ENCODE measurements around the gene MC5R. TPM values are rescaled to one million over a fixed set of nuclear protein-coding genes. Genes with fewer than 3 reads are reported as not detected.

Gene MC5R
- total RNA-seq, 1 donor from 2014 or later: not detected

- Histone ChIP-seq H3K4me1 (no peaks in the 10 kb centered on the region), H3F3A (ENCODE audit: low read depth) (no peaks in the 10 kb centered on the region), H3K27ac (no peak overlapping the region), H3K9me3 (ENCODE audit: low read depth) (no peaks in the 10 kb centered on the region), H3K4me2 (no peak overlapping the region), H3K36me3 (no peaks in the 10 kb centered on the region), H3K4me3 (no peak overlapping the region), H3K79me2 (ENCODE audit: low read depth) (no peaks in the 10 kb centered on the region), H3K27me3 (peaks cover 42% of the 10 kb centered on the region), H4K20me1 (ENCODE audit: low read depth) (no peaks in the 10 kb centered on the region), H3K9ac (no peak overlapping the region), H2AFZ (replicated peaks) (peak overlapping the region; percentile 40)
- TF ChIP-seq EZH2phosphoT487 (IDR thresholded peaks at IDR 0.05): no peak
- no peak for TF ChIP-seq EZH2 (IDR thresholded peaks at IDR 0.05)
- TF ChIP-seq CTCF (IDR thresholded peaks at IDR 0.05): no peak
- no peak overlapping the region for H3K4me3 Mint-ChIP-seq
- no peaks in the 10 kb centered on the region for H3K9me3 Mint-ChIP-seq
- DNase-seq (ENCODE audit: low spot score): no peak
- no peak overlapping the region for H3K27ac Mint-ChIP-seq
- H3K4me1 Mint-ChIP-seq: peaks cover 5% of the 10 kb centered on the region
- H3K27me3 Mint-ChIP-seq (ENCODE audit: insufficient read depth, low read depth): peaks cover 11% of the 10 kb centered on the region
- no peaks in the 10 kb centered on the region for H3K36me3 Mint-ChIP-seq
Observed at GRCh38 chr18:13872932-13873331, 49.0 kb downstream of the MC5R start.

GRCh38 chr18:13874558-13874957, 50.6 kb downstream of the MC5R start:
- Histone ChIP-seq H3K9ac (no peak overlapping the region), H3K79me2 (ENCODE audit: low read depth) (no peaks in the 10 kb centered on the region), H3K27ac (no peak overlapping the region), H3K27me3 (peaks cover 25% of the 10 kb centered on the region), H2AFZ (replicated peaks) (no peak overlapping the region), H3K4me3 (no peak overlapping the region), H3K36me3 (no peaks in the 10 kb centered on the region), H3F3A (ENCODE audit: low read depth) (no peaks in the 10 kb centered on the region), H3K4me1 (no peaks in the 10 kb centered on the region), H3K4me2 (no peak overlapping the region), H4K20me1 (ENCODE audit: low read depth) (no peaks in the 10 kb centered on the region), H3K9me3 (ENCODE audit: low read depth) (no peaks in the 10 kb centered on the region)
- no peak for DNase-seq (ENCODE audit: low spot score)
- Mint-ChIP-seq H3K9me3 (no peaks in the 10 kb centered on the region), H3K4me3 (no peak overlapping the region), H3K27me3 (ENCODE audit: insufficient read depth, low read depth) (peaks cover 9% of the 10 kb centered on the region), H3K27ac (no peak overlapping the region), H3K36me3 (no peaks in the 10 kb centered on the region), H3K4me1 (no peaks in the 10 kb centered on the region)
- TF ChIP-seq CTCF (IDR thresholded peaks at IDR 0.05): no peak
- TF ChIP-seq EZH2 (IDR thresholded peaks at IDR 0.05): no peak
- TF ChIP-seq EZH2phosphoT487 (IDR thresholded peaks at IDR 0.05): no peak

Other genes with a start within 250 kb of the MC5R start
- 15.1 and 15.5 TPM in 2 replicates for gene FAM210A, start 97.6 kb upstream of the MC5R start, total RNA-seq (ENCODE audit: low replicate concordance)
- gene RNMT, start 97.5 kb upstream of the MC5R start, total RNA-seq (ENCODE audit: low replicate concordance): 44.5 and 70.4 TPM in 2 replicates
- gene MC2R, start 91.4 kb downstream of the MC5R start, total RNA-seq (ENCODE audit: low replicate concordance): not detected in 2 replicates

Data from neural progenitor cell (in vitro differentiated cells).